Endothelial cell of umbilical vein (primary cell): ENCODE data around the gene MMRN2. TPM values are rescaled to one million over a fixed set of nuclear protein-coding genes. Genes with fewer than 3 reads are reported as not detected.

ENCODE experiments used
- BruUV-seq: library from RNA; stranded (reverse); fragments of 400-500 nt; replicated peaks from 2 replicates; lab custom pipeline; 2021; lab: Mats Ljungman, UMichigan
- CTCF ChIA-PET: fragments of 300-600, 350-600 bp; sonication (Branson Sonifier 250); formaldehyde crosslinking; loops from one replicate; lab custom pipeline; 2021; ENCODE audit warnings: antibody characterized with exemption, inconsistent platforms; lab: Charles Lee
- POLR2A ChIA-PET: fragments of 300-600, 350-600 bp; sonication (Branson Sonifier 250); formaldehyde crosslinking; loops from one replicate; lab custom pipeline; 2021; ENCODE audit warnings: antibody characterized with exemption, inconsistent platforms; lab: Charles Lee
- DNase-seq: peaks from one replicate; pipeline ENCODE4 v3.0.0-alpha.2; 2011; ENCODE audit warnings: low read depth, low spot score
- FAIRE-seq: peaks from 2 replicates; lab custom pipeline; 2011; peaks lifted over from hg19 to GRCh38; lab: Jason Lieb, UNC
- H2AFZ ChIP-seq: 2 replicates; pipeline ENCODE4 v1.6.0; 2012; ENCODE audit warnings: low read depth, low read length, control low read depth, inconsistent platforms
- H3K27ac ChIP-seq: 2 replicates; pipeline ENCODE4 v1.5.1; 2011; ENCODE audit warnings: low read depth, mild to moderate bottlenecking, control low read depth, low read length, moderate library complexity; ENCODE audit not compliant: insufficient read depth
- H3K27me3 ChIP-seq, 2 experiments: 2 replicates each; pipeline versions ENCODE4 v1.6.0 to v1.6.1; 2011; ENCODE audit warnings: low read length in 2 of 2, mixed read lengths in 1 of 2; ENCODE audit not compliant: control insufficient read depth in 2 of 2, insufficient read depth in 2 of 2
- H3K36me3 ChIP-seq, 2 experiments: 2 replicates in 1 of 2; 3 replicates in 1 of 2; pipeline ENCODE4 v1.5.1; 2011; ENCODE audit warnings: low read length in 2 of 2, mild to moderate bottlenecking in 1 of 2, moderate library complexity in 1 of 2; ENCODE audit not compliant: control insufficient read depth in 2 of 2, insufficient read depth in 2 of 2; ENCODE audit errors: extremely low read depth in 1 of 2
- H3K4me1 ChIP-seq: 3 replicates; pipeline ENCODE4 v1.5.1; 2011; ENCODE audit warnings: mild to moderate bottlenecking, low read length; ENCODE audit not compliant: control insufficient read depth, insufficient read depth; ENCODE audit errors: extremely low read depth
- H3K4me2 ChIP-seq: 2 replicates; pipeline ENCODE4 v1.6.1; 2011; ENCODE audit warnings: low read length, control low read depth, mixed read lengths; ENCODE audit not compliant: insufficient read depth
- H3K4me3 ChIP-seq, 3 experiments: fragments of 200-600 bp in 1 of 3; sonication (generic), shearing (Covaris generic) in 1 of 3; replicated peaks in 1 of 3; 2 replicates each; pipeline ENCODE4 v1.5.1; 2011 to 2016; ENCODE audit warnings: control low read depth in 3 of 3, low read length in 3 of 3, mild to moderate bottlenecking in 2 of 3, inconsistent platforms in 1 of 3, low read depth in 1 of 3, moderate library complexity in 1 of 3; ENCODE audit not compliant: insufficient read depth in 1 of 3
- H3K79me2 ChIP-seq: 2 replicates; pipeline ENCODE4 v1.6.0; 2012; ENCODE audit warnings: low read length, inconsistent platforms; ENCODE audit not compliant: control insufficient read depth, insufficient read depth
- H3K9ac ChIP-seq: replicated peaks from 2 replicates; pipeline ENCODE3; 2011; ENCODE audit warnings: low read length, control low read depth; ENCODE audit not compliant: insufficient read depth; ENCODE audit errors: extremely low read depth
- H3K9me1 ChIP-seq: replicated peaks from 3 replicates; pipeline ENCODE4 v1.6.0; 2011; ENCODE audit warnings: mild to moderate bottlenecking, low read length; ENCODE audit not compliant: control insufficient read depth, insufficient read depth; ENCODE audit errors: extremely low read depth
- H3K9me3 ChIP-seq: replicated peaks from 2 replicates; pipeline ENCODE4 v1.5.1; 2012; ENCODE audit warnings: low read length, inconsistent platforms; ENCODE audit not compliant: control insufficient read depth, insufficient read depth
- H4K20me1 ChIP-seq: replicated peaks from 2 replicates; pipeline ENCODE3; 2011; ENCODE audit warnings: mild to moderate bottlenecking, low read length; ENCODE audit not compliant: control insufficient read depth, insufficient read depth; ENCODE audit errors: extremely low read depth
- CTCF ChIP-seq, 2 donors: IDR thresholded peaks; 1 replicate in 1 of 2; 2 replicates in 1 of 2; pipeline ENCODE4 v1.5.1; 2011; ENCODE audit warnings: low read length in 2 of 2, mild to moderate bottlenecking in 2 of 2, moderate library complexity in 2 of 2, control low read depth in 1 of 2, inconsistent platforms in 1 of 2, low read depth in 1 of 2; ENCODE audit not compliant: insufficient read depth in 1 of 2; ENCODE audit errors: extremely low read depth in 1 of 2
- EZH2 ChIP-seq: IDR thresholded peaks from 2 replicates; pipeline ENCODE4 v1.6.1; 2012; ENCODE audit warnings: borderline replicate concordance, low read depth, mild to moderate bottlenecking, moderate library complexity, low read length, inconsistent platforms; ENCODE audit not compliant: severe bottlenecking
- FOS ChIP-seq: IDR thresholded peaks from 2 replicates; pipeline ENCODE4 v1.6.1; 2011; ENCODE audit warnings: mild to moderate bottlenecking, low read length, moderate library complexity, borderline replicate concordance; ENCODE audit not compliant: insufficient read depth
- GATA2 ChIP-seq: IDR thresholded peaks from 2 replicates; pipeline ENCODE4 v1.7.0; 2011; ENCODE audit warnings: low read depth, mild to moderate bottlenecking, moderate library complexity, mixed read lengths, low read length; ENCODE audit not compliant: insufficient read length, insufficient read depth
- JUN ChIP-seq: IDR thresholded peaks from 2 replicates; pipeline ENCODE4 v1.6.1; 2011; ENCODE audit warnings: borderline replicate concordance, low read depth; ENCODE audit not compliant: insufficient read length, insufficient read depth
- dilution Hi-C: fragments of 300-500 bp; cut with MboI; formaldehyde crosslinking; loops from one replicate; pipeline ENCODE4 v1.15.0; 2019; ENCODE audit warnings: low sequenced_read_pairs; ENCODE audit not compliant: extremely low pct_ligation_motif_present
- intact Hi-C: fragments of 100-400 bp; cut with micrococcal nuclease; formaldehyde crosslinking; loops from one replicate; pipeline ENCODE4 v1.10.0; 2022
- polyA plus RNA-seq, 4 experiments: library from polyadenylated mRNA; depleted of rRNA in 3 of 4; stranded (reverse) in 3 of 4; unstranded in 1 of 4; fragments of >200 nt; gene quantifications; 2 replicates each; pipeline versions ENCODE4 v1.2.1 to v1.2.3, GENCODE V29; 2011 to 2012; ENCODE audit warnings: missing spikeins in 1 of 4
- total RNA-seq: library from RNA; stranded (reverse); gene quantifications from 2 replicates; pipeline ENCODE4 v1.2.3, GENCODE V29; 2021

MMRN2 gene
- total and polyA plus RNA-seq, 2 donors (not counting 3 experiments of a cell fraction or from before 2014, with no cell fraction given): 154 to 169 TPM

DNA sequence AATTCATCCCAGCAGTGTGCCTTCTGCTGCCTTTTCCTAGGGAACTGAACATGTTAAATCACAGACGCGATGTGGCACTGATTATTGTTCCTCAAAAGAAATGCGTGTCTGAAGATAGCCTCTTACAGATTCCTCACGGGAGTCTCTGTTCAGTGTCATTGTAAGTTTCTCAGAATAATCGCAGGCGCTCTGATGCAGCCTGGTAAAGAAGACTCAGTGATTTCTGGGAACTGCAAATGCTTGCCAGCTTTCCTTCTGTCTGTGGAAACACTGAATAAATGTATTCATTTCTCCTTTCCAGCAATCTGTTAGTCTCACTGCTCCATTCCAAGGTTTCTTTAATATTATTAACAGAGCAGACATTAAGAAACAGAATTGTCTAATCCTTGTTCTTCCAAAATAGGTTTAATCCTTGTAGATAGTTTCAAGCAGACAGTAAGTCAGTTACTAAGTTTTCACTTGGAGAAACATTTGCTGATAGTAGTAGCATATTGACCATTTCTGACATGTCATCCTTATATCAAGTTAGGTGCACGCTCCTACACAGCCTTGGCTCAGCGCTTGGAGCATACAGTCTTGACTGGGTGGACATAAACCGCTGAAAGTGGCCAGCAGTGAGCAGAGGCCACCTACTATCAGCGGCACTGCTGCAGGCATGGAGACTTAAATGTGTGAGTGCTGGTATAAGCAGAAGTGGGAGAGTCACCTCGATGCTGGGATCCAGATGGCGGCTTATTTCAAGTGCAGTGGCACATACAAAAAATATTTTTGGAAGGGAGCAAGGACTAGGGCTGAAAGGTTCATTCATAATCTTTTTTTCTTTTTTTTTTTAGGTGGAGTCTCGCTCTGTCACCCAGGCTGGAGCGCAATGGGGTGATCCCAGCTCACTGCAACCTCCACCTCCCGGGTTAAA is 27.7 kb downstream of the MMRN2 start:
- ChIA-PET POLR2A (no interaction called here), CTCF (interaction anchor here (1.2 kb wide), 1 partner anchor 37 kb away, joined by 4 read pairs; no protein-coding TSS in a partner anchor)
- H3K4me2 ChIP-seq: no peak overlapping the region
- no peaks in the 10 kb centered on the region for H3K27me3 ChIP-seq
- no TSS peak for BruUV-seq
- intact Hi-C loops: no loop called here
- no peak overlapping the region for H3K4me3 ChIP-seq
- FAIRE-seq (no peak), DNase-seq (no peak)
- H3K4me1 ChIP-seq: no peaks in the 10 kb centered on the region
- no peak overlapping the region for H2AFZ ChIP-seq
- no peaks in the 10 kb centered on the region for H4K20me1 ChIP-seq
- no peak overlapping the region for H3K9ac ChIP-seq
- dilution Hi-C loops: no loop called here
- no peaks in the 10 kb centered on the region for H3K9me1 ChIP-seq
- no peak overlapping the region for H3K27ac ChIP-seq
- peaks cover 7 to 16% of the 10 kb centered on the region in 2 experiments for H3K36me3 ChIP-seq
- H3K79me2 ChIP-seq: no peaks in the 10 kb centered on the region
- TF ChIP-seq GATA2: no peak
- no peak for TF ChIP-seq FOS
- TF ChIP-seq JUN: no peak
- no peak for TF ChIP-seq EZH2
- TF ChIP-seq CTCF (IDR thresholded peaks at IDR 0.05; ENCODE audit: extremely low read depth in 1 of 2, insufficient read depth in 1 of 2, low read depth in 1 of 2, low read length in 2 of 2): no peak
- no peaks in the 10 kb centered on the region for H3K9me3 ChIP-seq
